NCI-H2196 treated with DMSO at 0.1 percent for 48 hours (cell line): Measurements from ENCODE around the gene TTC33.
"Not testable (repeated sequence)": the region's sequence is repeated elsewhere in the genome, so short reads cannot be mapped to it uniquely, and the experiment has no call there.

ENCODE experiments used
- DNase-seq: peaks from one replicate; lab custom pipeline; 2025; ENCODE audit not compliant: unreplicated experiment; lab: John Stamatoyannopoulos, UW

TTC33 gene

DNA sequence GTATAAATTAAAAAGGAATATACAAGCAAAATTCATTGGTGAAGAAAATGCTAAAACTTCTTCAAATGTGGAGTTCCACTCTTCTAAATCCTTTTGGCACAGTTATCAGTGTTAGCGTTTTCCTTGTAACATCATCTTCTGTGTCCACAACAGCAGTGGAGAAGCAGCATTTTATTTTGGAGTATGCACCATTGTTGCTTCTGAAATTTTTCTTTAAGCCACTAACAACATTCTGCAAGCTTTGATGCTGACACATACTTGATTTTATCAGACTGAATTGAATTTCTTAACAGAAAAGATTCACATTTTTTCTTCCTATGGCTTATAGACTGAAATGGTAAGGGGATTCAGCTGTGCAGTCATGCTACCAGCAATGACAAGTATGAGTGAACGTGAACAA, 136.8 kb downstream of the TTC33 start:
- no peak for DNase-seq

GRCh38 chr5:40616781-40617180, 139.0 kb downstream of the TTC33 start:
- no peak for DNase-seq

GRCh38 chr5:40615586-40616170, 140.1 kb downstream of the TTC33 start:
- no peak for DNase-seq

DNA sequence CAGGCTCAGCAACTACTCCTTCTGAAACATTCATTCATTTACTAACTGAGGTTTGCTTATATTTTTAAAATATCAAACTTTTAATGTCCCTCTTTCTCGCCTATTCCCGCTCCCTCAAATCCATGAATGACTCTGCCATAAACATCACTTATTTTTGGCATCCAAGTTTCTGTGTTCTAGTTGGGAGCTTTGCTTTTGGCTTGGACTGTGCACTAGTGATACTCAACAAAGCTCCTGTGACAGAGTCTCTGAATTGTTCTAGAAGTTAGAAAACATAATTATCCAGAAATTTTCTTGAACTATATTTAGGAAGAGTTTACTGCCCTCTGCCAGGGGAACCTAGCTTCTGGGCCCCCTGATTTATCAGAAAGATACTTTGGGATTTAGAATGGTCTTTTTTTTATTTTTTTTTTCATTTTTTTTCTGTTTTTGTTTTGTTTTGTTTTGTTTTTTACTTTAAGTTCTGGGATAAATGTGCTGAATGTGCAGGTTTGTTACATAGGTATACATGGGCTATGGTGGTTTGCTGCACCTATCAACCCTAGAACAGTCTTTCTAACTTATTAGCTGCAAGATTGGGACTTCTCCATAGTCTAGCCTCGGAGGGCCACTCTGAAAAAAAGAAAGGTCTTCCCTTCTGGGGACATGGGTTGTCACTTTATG, 140.7 kb downstream of the TTC33 start:
- no peak for DNase-seq

DNA sequence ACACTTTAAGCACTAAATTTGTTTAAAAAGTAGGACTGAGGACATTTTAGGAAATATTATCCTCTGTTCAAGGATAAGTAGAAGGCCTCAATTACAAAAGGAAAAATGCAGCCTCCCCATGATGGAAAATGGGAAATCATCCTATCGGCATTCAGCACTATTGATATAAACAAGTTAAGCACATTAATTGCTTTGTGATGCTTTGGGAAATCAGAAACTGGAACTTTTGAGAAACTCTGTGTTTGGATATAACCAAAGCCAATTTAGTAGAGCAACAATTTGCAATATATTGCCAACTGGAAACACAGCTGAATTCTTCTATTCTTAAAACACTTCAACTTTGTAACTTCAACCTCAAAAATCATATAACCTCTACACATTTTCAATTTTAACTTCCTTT, 141.3 kb downstream of the TTC33 start:
- no peak for DNase-seq

- no peak for DNase-seq
Measured at GRCh38 chr5:40607202-40607601, 148.6 kb downstream of the TTC33 start.

- no peak for DNase-seq
Measured at GRCh38 chr5:40606077-40606765, 149.5 kb downstream of the TTC33 start.

GRCh38 chr5:40605295-40605958, 150.3 kb downstream of the TTC33 start:
- DNase-seq: no peak

GRCh38 chr5:40603378-40603777, 152.4 kb downstream of the TTC33 start:
- no peak for DNase-seq

DNA sequence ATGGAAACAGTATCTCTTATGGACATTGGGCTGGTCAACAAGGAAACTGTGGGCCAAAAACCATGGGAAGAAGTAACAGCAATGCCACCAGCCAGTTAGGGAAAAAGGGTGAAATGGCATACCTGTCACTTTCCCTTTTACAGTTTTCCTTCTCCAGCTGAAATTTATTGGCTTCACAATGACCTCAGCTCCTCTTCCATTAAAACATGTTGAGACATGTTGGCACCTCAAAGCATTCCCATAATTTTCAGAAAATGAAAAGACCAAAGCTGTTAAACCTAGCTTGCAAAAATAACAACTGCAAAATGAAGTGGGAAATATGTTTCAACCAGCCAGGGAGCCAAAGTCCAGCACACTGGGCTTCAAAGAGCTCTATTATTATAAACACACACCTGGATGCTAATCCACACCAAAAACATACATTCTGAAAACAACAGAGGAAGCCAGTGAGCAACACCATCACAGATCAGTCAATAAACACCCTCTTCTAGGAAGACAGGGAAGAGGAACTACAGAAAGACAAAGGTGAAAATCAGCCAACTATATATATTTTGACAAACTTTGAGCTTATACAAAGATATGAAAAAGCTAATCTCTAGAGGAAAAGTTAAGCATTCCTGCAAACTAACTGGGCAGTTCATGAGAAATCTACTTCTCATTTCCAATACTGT, 154.4 kb downstream of the TTC33 start:
- DNase-seq: no peak

DNA sequence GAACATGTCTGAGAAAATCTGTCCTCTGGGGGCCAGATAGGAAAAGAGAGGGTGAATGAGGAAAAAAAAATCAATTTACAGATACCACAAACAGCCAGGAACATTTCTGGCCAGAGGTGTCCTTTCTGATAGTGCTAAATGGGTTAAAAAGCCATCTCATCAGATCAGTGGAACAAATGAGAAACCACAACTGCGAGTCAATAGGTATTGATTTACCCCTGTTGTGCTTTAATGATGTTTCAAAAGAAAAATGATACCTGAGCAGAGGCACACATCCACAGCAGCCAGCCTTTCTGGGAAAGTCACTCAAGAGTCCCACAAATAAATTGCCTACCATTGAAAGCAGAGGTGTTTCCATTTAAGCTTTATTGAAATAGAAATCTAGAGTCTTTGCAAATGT, 155.4 kb downstream of the TTC33 start:
- no peak for DNase-seq

DNA sequence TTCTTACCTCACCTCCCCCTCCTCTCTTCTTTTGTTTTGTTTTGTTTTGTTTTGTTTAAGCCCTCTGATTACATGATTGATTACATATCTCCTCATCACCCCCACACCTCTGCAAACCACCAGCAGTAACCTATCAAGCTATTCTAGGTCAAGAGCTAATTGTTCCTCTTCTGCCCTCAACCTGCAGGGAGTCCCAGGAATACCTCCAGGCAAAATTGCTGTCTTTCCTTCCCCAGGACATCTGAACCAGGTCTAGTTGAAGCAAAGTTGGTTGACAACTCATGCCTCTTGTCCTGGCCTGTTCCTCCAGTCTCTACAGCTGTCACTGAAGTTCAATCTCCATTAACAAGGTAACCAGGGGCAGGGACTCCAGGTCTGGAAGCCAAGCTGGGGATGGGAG, 156.1 kb downstream of the TTC33 start:
- no peak for DNase-seq

DNA sequence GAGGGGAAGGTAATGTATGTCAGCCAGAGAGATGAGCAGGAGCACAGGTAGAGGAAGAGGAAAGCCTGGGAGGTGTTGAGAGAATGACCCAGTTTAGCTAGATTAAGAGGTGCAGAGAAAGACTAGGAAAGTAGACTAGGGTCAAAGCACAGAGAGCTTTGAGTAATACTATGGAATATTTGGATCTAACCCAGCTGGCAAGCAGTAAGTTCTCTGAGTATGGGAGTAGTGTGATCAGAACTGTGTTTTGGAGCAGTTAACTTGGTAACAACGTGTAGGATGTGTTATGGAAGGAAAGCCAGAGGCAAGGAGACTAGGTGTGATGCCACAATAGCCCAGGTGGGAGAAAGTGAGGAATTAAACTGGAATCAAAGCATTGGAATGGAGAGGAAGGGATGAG, 160.9 kb downstream of the TTC33 start:
- DNase-seq: no peak

- not testable (repeated sequence) for DNase-seq
Measured at GRCh38 chr5:40591727-40592396, 163.9 kb downstream of the TTC33 start.

- DNase-seq: no peak
Measured at GRCh38 chr5:40587376-40587775, 168.4 kb downstream of the TTC33 start.

DNA sequence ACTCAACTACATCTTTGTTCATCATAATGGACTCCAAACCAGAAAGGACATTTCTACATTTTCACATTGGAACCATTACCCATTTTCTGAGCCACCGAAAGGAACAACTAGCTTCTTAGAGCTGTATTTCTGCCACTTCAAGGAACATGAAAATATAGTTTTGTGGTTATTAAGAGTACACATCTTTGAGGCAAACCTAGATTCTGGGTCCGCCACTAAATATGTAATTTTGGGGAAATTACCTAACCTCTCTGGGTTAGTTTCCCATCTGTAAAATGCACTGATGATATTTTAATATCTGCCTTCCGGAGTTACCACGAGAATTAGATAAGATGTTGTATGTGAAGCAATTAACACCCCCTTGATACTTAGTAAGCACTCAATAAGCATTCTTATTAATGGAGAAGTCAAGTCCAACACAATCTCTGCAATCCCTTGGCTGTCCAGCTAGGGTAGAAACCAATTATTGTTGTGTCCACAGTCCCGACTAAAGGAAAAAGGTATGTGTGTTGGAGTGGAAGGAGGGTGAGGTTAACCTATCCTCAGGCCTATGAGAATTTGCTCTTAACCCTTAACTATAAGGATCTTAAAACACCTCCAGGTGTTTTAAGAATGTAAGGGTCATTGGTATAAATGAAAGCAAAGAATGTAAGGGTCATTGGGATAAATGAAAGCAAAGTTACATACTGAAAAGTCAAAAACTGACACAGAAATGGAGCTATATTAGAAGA, 170.1 kb downstream of the TTC33 start:
- no peak for DNase-seq

GRCh38 chr5:40584054-40584453, 171.7 kb downstream of the TTC33 start:
- no peak for DNase-seq

GRCh38 chr5:40578501-40579451, 177.0 kb downstream of the TTC33 start:
- no peak for DNase-seq

GRCh38 chr5:40577718-40578117, 178.0 kb downstream of the TTC33 start:
- DNase-seq: no peak
